Measurements from ENCODE around the gene HRH2. TPM values are rescaled to one million over a fixed set of nuclear protein-coding genes. Genes with fewer than 3 reads are reported as not detected.

HRH2 gene
- total and polyA plus RNA-seq, 4 donors: 1.8 to 36.1 (median 9.9) TPM

DNA sequence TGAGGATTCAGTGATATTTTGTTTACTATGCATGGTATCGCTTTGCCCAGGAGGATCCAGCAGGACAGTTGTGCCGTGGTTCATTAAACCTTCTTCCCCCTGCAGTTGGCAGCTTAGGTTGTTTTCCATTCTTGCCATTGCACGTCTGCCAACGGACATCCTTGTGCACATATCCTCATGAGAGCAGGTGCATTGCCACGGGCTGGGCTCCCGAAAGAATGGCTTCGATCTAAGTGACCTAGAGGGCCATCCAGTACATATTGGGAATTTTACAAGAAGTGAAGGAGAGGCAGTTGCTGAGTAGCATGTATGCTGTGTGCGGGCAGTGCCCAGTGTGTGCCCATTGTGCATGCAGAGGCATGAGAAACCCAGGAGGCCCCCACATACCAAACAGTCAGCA lies 22.1 kb downstream of the HRH2 start:
- no peak overlapping the region for H3K9ac ChIP-seq (ENCODE audit: insufficient read depth in 1 of 2, low read length in 2 of 2)
- peaks cover 0 to 29% (median 13%) of the 10 kb centered on the region in 3 donors for H3K27me3 ChIP-seq (ENCODE audit: control insufficient read depth in 3 of 3, insufficient read depth in 3 of 3, low read length in 2 of 3)
- H3K9me3 ChIP-seq (ENCODE audit: control insufficient read depth in 4 of 4, insufficient read depth in 3 of 4, low read length in 3 of 4): peaks cover 0 to 9% (median 0%) of the 10 kb centered on the region in 4 donors
- TF ChIP-seq, protein P1, sequence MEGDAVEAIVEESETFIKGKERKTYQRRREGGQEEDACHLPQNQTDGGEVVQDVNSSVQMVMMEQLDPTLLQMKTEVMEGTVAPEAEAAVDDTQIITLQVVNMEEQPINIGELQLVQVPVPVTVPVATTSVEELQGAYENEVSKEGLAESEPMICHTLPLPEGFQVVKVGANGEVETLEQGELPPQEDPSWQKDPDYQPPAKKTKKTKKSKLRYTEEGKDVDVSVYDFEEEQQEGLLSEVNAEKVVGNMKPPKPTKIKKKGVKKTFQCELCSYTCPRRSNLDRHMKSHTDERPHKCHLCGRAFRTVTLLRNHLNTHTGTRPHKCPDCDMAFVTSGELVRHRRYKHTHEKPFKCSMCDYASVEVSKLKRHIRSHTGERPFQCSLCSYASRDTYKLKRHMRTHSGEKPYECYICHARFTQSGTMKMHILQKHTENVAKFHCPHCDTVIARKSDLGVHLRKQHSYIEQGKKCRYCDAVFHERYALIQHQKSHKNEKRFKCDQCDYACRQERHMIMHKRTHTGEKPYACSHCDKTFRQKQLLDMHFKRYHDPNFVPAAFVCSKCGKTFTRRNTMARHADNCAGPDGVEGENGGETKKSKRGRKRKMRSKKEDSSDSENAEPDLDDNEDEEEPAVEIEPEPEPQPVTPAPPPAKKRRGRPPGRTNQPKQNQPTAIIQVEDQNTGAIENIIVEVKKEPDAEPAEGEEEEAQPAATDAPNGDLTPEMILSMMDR (IDR thresholded peaks at IDR 0.05; ENCODE audit: control extremely low read depth, extremely low read depth): no peak
- peak overlapping the region in 1 of 2 donors; percentile 92 for H3K27ac ChIP-seq (ENCODE audit: low read depth in 1 of 2, low read length in 1 of 2)
- H3K4me3 ChIP-seq: no peak overlapping the region
- DNase-seq: no peak
- H3K36me3 ChIP-seq (ENCODE audit: control insufficient read depth in 4 of 4, insufficient read depth in 4 of 4, low read length in 4 of 4): no peaks in the 10 kb centered on the region
- 87 to 90% methylated on average over 8 of the region's 8 CpGs for WGBS, 2 donors
- H3K4me1 ChIP-seq (ENCODE audit: control insufficient read depth in 5 of 5, insufficient read depth in 5 of 5, low read length in 5 of 5): peaks cover 0 to 25% (median 5%) of the 10 kb centered on the region in 5 donors
- ATAC-seq (ENCODE audit: insufficient read depth, low FRiP score): no peak

- peaks cover 0 to 9% (median 0%) of the 10 kb centered on the region in 4 donors for H3K9me3 ChIP-seq (ENCODE audit: control insufficient read depth in 4 of 4, insufficient read depth in 3 of 4, low read length in 3 of 4)
- no peaks in the 10 kb centered on the region for H3K36me3 ChIP-seq (ENCODE audit: control insufficient read depth in 4 of 4, insufficient read depth in 4 of 4, low read length in 4 of 4)
- H3K27me3 ChIP-seq (ENCODE audit: control insufficient read depth in 3 of 3, insufficient read depth in 3 of 3, low read length in 2 of 3): peaks cover 0 to 28% (median 13%) of the 10 kb centered on the region in 3 donors
- H3K4me1 ChIP-seq (ENCODE audit: control insufficient read depth in 5 of 5, insufficient read depth in 5 of 5, low read length in 5 of 5): peaks cover 0 to 25% (median 5%) of the 10 kb centered on the region in 5 donors
- H3K4me3 ChIP-seq: no peak overlapping the region
- 75 to 78% methylated on average over 7 of the region's 7 CpGs for WGBS, 2 donors
- H3K27ac ChIP-seq (ENCODE audit: low read depth in 1 of 2, low read length in 1 of 2): peak overlapping the region in 1 of 2 donors; percentile 92
- DNase-seq (no peak), ATAC-seq (ENCODE audit: insufficient read depth, low FRiP score) (no peak)
- TF ChIP-seq, protein P1 (IDR thresholded peaks at IDR 0.05; ENCODE audit: control extremely low read depth, extremely low read depth): no peak
- H3K9ac ChIP-seq (ENCODE audit: insufficient read depth in 1 of 2, low read length in 2 of 2): no peak overlapping the region
Measured at GRCh38 chr5:175680463-175680862, 22.6 kb downstream of the HRH2 start.

- TF ChIP-seq, protein P1 (IDR thresholded peaks at IDR 0.05; ENCODE audit: control extremely low read depth, extremely low read depth): no peak
- Histone ChIP-seq H3K36me3 (ENCODE audit: control insufficient read depth in 4 of 4, insufficient read depth in 4 of 4, low read length in 4 of 4) (no peaks in the 10 kb centered on the region), H3K4me3 (no peak overlapping the region), H3K9ac (ENCODE audit: insufficient read depth in 1 of 2, low read length in 2 of 2) (no peak overlapping the region), H3K9me3 (ENCODE audit: control insufficient read depth in 4 of 4, insufficient read depth in 3 of 4, low read length in 3 of 4) (peaks cover 0 to 9% (median 0%) of the 10 kb centered on the region in 4 donors), H3K27me3 (ENCODE audit: control insufficient read depth in 3 of 3, insufficient read depth in 3 of 3, low read length in 2 of 3) (peaks cover 0 to 27% (median 7%) of the 10 kb centered on the region in 3 donors), H3K27ac (ENCODE audit: low read depth in 1 of 2, low read length in 1 of 2) (peak overlapping the region in 1 of 2 donors; percentile 92), H3K4me1 (ENCODE audit: control insufficient read depth in 5 of 5, insufficient read depth in 5 of 5, low read length in 5 of 5) (peaks cover 0 to 25% (median 5%) of the 10 kb centered on the region in 5 donors)
- ATAC-seq (ENCODE audit: insufficient read depth, low FRiP score) (no peak), DNase-seq (peak in 2 of 3 donors; percentile 14 to 37)
- 61 to 73% methylated on average over 21 of the region's 21 CpGs for WGBS, 2 donors
Measured at GRCh38 chr5:175681045-175681967, 23.4 kb downstream of the HRH2 start.
